ENCODE data around the gene DLL1.

DNA sequence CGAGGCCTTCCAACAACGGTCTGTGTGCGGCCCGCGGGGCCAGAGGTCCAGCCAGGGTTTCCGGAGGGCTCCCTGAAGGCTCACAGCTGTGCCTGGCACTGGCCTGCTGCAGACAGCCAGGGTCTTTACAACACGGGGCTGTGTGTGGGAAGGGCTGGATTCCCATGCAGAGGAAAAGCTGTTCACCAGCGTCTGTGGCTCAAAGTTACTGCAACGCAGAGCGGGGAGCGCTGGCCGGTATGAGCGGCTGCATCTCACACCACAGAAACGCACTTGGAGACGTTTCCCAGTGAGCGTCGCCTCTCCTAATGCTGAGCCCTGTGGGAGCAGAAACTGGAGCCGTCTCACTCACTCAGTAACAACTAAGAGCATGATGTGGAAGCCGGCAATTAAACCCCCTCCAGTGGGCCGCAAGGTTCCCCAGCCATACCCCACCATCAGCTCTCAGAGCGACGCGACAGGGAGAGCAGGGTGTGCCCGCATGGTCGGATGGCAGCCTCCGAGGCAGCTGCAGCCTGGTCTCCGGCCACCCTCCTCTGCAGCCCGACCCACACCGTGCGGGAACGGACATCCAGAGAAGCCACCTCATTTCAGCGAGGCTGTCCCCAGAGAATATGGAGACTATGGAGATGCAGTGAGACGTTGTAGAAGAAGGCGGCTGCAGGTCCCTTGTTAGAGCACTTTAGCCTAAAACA lies 42.6 kb downstream of the DLL1 start:
- TF ChIP-seq, protein P1, sequence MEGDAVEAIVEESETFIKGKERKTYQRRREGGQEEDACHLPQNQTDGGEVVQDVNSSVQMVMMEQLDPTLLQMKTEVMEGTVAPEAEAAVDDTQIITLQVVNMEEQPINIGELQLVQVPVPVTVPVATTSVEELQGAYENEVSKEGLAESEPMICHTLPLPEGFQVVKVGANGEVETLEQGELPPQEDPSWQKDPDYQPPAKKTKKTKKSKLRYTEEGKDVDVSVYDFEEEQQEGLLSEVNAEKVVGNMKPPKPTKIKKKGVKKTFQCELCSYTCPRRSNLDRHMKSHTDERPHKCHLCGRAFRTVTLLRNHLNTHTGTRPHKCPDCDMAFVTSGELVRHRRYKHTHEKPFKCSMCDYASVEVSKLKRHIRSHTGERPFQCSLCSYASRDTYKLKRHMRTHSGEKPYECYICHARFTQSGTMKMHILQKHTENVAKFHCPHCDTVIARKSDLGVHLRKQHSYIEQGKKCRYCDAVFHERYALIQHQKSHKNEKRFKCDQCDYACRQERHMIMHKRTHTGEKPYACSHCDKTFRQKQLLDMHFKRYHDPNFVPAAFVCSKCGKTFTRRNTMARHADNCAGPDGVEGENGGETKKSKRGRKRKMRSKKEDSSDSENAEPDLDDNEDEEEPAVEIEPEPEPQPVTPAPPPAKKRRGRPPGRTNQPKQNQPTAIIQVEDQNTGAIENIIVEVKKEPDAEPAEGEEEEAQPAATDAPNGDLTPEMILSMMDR (IDR thresholded peaks at IDR 0.05 in 4 of 5, conservative IDR thresholded peaks at IDR 0.05 in 1 of 5): no peak
- no peak for TF ChIP-seq POLR2A (IDR thresholded peaks at IDR 0.05)

Data from gastrocnemius medialis (tissue), 4 donors.